ENCODE measurements around the gene FLYWCH1. TPM values are rescaled to one million over a fixed set of nuclear protein-coding genes. Genes with fewer than 3 reads are reported as not detected.

The FLYWCH1 gene
- polyA plus RNA-seq, 5 donors: 14.7 to 41.5 (median 20.0) TPM

GRCh38 chr16:2967211-2967631 lies 55.5 kb downstream of the FLYWCH1 start:
- DNase-seq: no peak

GRCh38 chr16:2967721-2968161 lies 56.0 kb downstream of the FLYWCH1 start:
- DNase-seq: no peak

- DNase-seq: no peak
These were observed 56.6 kb downstream of the FLYWCH1 start for GRCh38 chr16:2968368-2968737.

GRCh38 chr16:2968738-2969544 lies 57.2 kb downstream of the FLYWCH1 start, which contains the start of gene PAQR4:
Gene PAQR4 (plus strand): TSS chr16:2969348. CDS start chr16:2969675, 327 bp downstream.
- DNase-seq: peak; percentile 89 to 90

GRCh38 chr16:2969545-2970521 lies 58.1 kb downstream of the FLYWCH1 start:
- DNase-seq: no peak

GRCh38 chr16:2970563-2970962 lies 58.8 kb downstream of the FLYWCH1 start:
- no peak for DNase-seq

GRCh38 chr16:2971134-2971984 lies 59.6 kb downstream of the FLYWCH1 start:
- no peak for DNase-seq

GRCh38 chr16:2971985-2972784 lies 60.5 kb downstream of the FLYWCH1 start:
- no peak for DNase-seq

- DNase-seq: peak in 1 of 2 donors; percentile 59
These were observed 61.4 kb downstream of the FLYWCH1 start for GRCh38 chr16:2973093-2973492.

- no peak for DNase-seq
These were observed 62.0 kb downstream of the FLYWCH1 start for GRCh38 chr16:2973605-2974318.

- no peak for DNase-seq
These were observed 62.8 kb downstream of the FLYWCH1 start for GRCh38 chr16:2974319-2975056.

- DNase-seq: no peak
These were observed 63.5 kb downstream of the FLYWCH1 start for GRCh38 chr16:2975161-2975795.

- no peak for DNase-seq
These were observed 64.5 kb downstream of the FLYWCH1 start for GRCh38 chr16:2976201-2976600.

- DNase-seq: no peak
These were observed 64.9 kb downstream of the FLYWCH1 start for GRCh38 chr16:2976673-2977072.

- DNase-seq: peak; percentile 65 to 72
These were observed 65.7 kb downstream of the FLYWCH1 start for GRCh38 chr16:2977440-2977839.

GRCh38 chr16:2979669-2980226 lies 68.0 kb downstream of the FLYWCH1 start:
- no peak for DNase-seq

GRCh38 chr16:2980227-2981176 lies 68.8 kb downstream of the FLYWCH1 start, which contains the start of gene PKMYT1:
Gene PKMYT1 (minus strand): TSS chr16:2980446. CDS start chr16:2979657, 789 bp downstream.
- DNase-seq: peak; percentile 91
